OCI-LY7 (cell line): Measurements from ENCODE around the gene ABHD6.

Experiments
- CTCF ChIP-seq: fragments of 200-600 bp; sonication (generic); conservative IDR thresholded peaks from 2 replicates; pipeline ENCODE4 v1.5.1; 2014; ENCODE audit warnings: mild to moderate bottlenecking, antibody characterized with exemption, low read length, moderate library complexity, mixed read lengths
- EZH2phosphoT487 ChIP-seq: fragments of 200-600 bp; sonication (generic); IDR thresholded peaks from 2 replicates; pipeline ENCODE4 v1.6.1; 2018; ENCODE audit warnings: low read depth, borderline replicate concordance, mild to moderate bottlenecking, mixed run types, antibody characterized with exemption, low read length, moderate library complexity, mixed read lengths

- no peak for TF ChIP-seq CTCF
- no peak for TF ChIP-seq EZH2phosphoT487
Measured at GRCh38 chr3:58329922-58330413, 92.4 kb downstream of the ABHD6 start.
